ENCODE results near the gene FOXRED1. TPM values are rescaled to one million over a fixed set of nuclear protein-coding genes. Genes with fewer than 3 reads are reported as not detected.

The FOXRED1 gene
- polyA plus RNA-seq, 1 donor (not counting 4 experiments of a cell fraction or from before 2014, with no cell fraction given), result 20.8 TPM

DNA sequence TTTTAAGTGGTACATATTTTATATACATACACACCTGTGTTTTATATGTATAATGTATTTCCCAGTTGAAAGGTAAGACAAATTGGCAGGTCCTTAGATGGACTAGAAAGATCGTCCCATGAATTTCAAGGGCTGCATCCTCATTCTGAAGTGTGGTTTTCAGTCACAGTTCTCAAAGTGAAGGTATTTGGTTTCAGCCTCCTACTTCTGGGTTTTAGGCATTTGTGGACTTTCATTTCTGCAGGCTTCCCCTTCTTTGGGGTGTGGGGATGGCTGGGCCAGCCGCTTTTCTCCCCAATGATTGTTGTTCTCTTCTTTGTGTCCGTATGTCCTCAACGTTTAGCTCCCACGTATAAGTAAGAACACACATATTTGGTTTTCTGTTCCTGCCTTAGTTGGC, 44.9 kb downstream of the FOXRED1 start:
- Histone ChIP-seq H2AFZ (ENCODE audit: control insufficient read depth, low read length) (no peak overlapping the region), H4K20me1 (ENCODE audit: control insufficient read depth, extremely low read depth, insufficient read depth, low read length) (no peaks in the 10 kb centered on the region), H3K9me3 (ENCODE audit: control insufficient read depth, low read depth, low read length) (no peaks in the 10 kb centered on the region), H3K27me3 (ENCODE audit: control insufficient read depth, extremely low read depth, insufficient read depth, low read length) (no peaks in the 10 kb centered on the region), H3K4me3 (ENCODE audit: control insufficient read depth in 2 of 3, extremely low read depth in 1 of 3, insufficient read depth in 2 of 3, low read depth in 1 of 3, low read length in 3 of 3) (no peak overlapping the region), H3K9ac (ENCODE audit: control insufficient read depth, extremely low read depth, insufficient read depth, low read length) (no peak overlapping the region), H3K79me2 (ENCODE audit: control insufficient read depth, insufficient read depth, low read length) (no peaks in the 10 kb centered on the region), H3K36me3 (ENCODE audit: control insufficient read depth in 2 of 2, extremely low read depth in 1 of 2, insufficient read depth in 2 of 2, low read length in 2 of 2) (no peaks in the 10 kb centered on the region), H3K4me1 (ENCODE audit: control insufficient read depth, extremely low read depth, insufficient read depth, low read length) (peaks cover 35% of the 10 kb centered on the region), H3K4me2 (ENCODE audit: control insufficient read depth, extremely low read depth, insufficient read depth, low read depth, low read length) (no peak overlapping the region), H3K27ac (ENCODE audit: control insufficient read depth, insufficient read depth, low read length) (no peak overlapping the region), H3K9me1 (ENCODE audit: control insufficient read depth, extremely low read depth, insufficient read depth, low read length) (no peaks in the 10 kb centered on the region)
- dilution Hi-C loops (cut with MboI; ENCODE audit: extremely low pct_ligation_motif_present, low sequenced_read_pairs), result no loop called here
- DNase-seq (ENCODE audit: low read depth, low spot score), result no peak
- TF ChIP-seq, protein P1, sequence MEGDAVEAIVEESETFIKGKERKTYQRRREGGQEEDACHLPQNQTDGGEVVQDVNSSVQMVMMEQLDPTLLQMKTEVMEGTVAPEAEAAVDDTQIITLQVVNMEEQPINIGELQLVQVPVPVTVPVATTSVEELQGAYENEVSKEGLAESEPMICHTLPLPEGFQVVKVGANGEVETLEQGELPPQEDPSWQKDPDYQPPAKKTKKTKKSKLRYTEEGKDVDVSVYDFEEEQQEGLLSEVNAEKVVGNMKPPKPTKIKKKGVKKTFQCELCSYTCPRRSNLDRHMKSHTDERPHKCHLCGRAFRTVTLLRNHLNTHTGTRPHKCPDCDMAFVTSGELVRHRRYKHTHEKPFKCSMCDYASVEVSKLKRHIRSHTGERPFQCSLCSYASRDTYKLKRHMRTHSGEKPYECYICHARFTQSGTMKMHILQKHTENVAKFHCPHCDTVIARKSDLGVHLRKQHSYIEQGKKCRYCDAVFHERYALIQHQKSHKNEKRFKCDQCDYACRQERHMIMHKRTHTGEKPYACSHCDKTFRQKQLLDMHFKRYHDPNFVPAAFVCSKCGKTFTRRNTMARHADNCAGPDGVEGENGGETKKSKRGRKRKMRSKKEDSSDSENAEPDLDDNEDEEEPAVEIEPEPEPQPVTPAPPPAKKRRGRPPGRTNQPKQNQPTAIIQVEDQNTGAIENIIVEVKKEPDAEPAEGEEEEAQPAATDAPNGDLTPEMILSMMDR (optimal IDR thresholded peaks at IDR 0.05 in 1 of 3, IDR thresholded peaks at IDR 0.05 in 1 of 3, conservative IDR thresholded peaks at IDR 0.05 in 1 of 3; ENCODE audit: extremely low read depth in 1 of 3, insufficient read depth in 2 of 3, low read length in 3 of 3), result no peak
- no peak for TF ChIP-seq EZH2 (IDR thresholded peaks at IDR 0.05; ENCODE audit: low read length)
- FAIRE-seq, result no peak

DNA sequence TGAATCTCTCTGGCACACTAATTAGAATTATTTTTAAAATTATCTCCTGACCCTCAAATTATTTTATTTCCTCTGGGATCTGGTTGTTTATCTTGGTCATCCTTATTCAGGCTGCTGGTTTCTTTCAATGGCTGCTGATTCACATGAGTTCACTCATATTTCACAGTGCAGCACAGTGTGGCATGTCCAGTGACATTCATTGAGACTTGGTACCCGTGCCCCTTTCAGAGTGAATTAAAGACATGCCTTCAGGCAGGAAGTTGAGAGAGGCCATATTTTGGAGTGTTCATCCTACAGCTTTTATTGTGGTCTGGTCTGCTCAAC, 48.4 kb downstream of the FOXRED1 start:
- Histone ChIP-seq H3K4me3 (ENCODE audit: control insufficient read depth in 2 of 3, extremely low read depth in 1 of 3, insufficient read depth in 2 of 3, low read depth in 1 of 3, low read length in 3 of 3) (peak overlapping the region in 1 of 3 experiments; percentile 40), H4K20me1 (ENCODE audit: control insufficient read depth, extremely low read depth, insufficient read depth, low read length) (no peaks in the 10 kb centered on the region), H3K4me1 (ENCODE audit: control insufficient read depth, extremely low read depth, insufficient read depth, low read length) (peaks cover 45% of the 10 kb centered on the region), H3K4me2 (ENCODE audit: control insufficient read depth, extremely low read depth, insufficient read depth, low read depth, low read length) (peak overlapping the region; percentile 88), H3K9ac (ENCODE audit: control insufficient read depth, extremely low read depth, insufficient read depth, low read length) (peak overlapping the region; percentile 75), H2AFZ (ENCODE audit: control insufficient read depth, low read length) (no peak overlapping the region), H3K9me1 (ENCODE audit: control insufficient read depth, extremely low read depth, insufficient read depth, low read length) (no peaks in the 10 kb centered on the region), H3K79me2 (ENCODE audit: control insufficient read depth, insufficient read depth, low read length) (no peaks in the 10 kb centered on the region), H3K27ac (ENCODE audit: control insufficient read depth, insufficient read depth, low read length) (peak overlapping the region; percentile 89), H3K9me3 (ENCODE audit: control insufficient read depth, low read depth, low read length) (no peaks in the 10 kb centered on the region), H3K27me3 (ENCODE audit: control insufficient read depth, extremely low read depth, insufficient read depth, low read length) (no peaks in the 10 kb centered on the region), H3K36me3 (ENCODE audit: control insufficient read depth in 2 of 2, extremely low read depth in 1 of 2, insufficient read depth in 2 of 2, low read length in 2 of 2) (no peaks in the 10 kb centered on the region)
- FAIRE-seq, result peak; percentile 5
- dilution Hi-C loops (cut with MboI; ENCODE audit: extremely low pct_ligation_motif_present, low sequenced_read_pairs), result no loop called here
- DNase-seq (ENCODE audit: low read depth, low spot score), result no peak
- TF ChIP-seq EZH2 (IDR thresholded peaks at IDR 0.05; ENCODE audit: low read length), result no peak
- TF ChIP-seq, protein P1 (optimal IDR thresholded peaks at IDR 0.05 in 1 of 3, IDR thresholded peaks at IDR 0.05 in 1 of 3, conservative IDR thresholded peaks at IDR 0.05 in 1 of 3; ENCODE audit: extremely low read depth in 1 of 3, insufficient read depth in 2 of 3, low read length in 3 of 3), result no peak

Measured in keratinocyte (primary cell).